GM18951 (cell line): ENCODE measurements around the gene SEC23B.
"Not testable (repeated sequence)": the region's sequence is repeated elsewhere in the genome, so short reads cannot be mapped to it uniquely, and the experiment has no call there.

ENCODE experiments used
- POLR2A ChIP-seq: IDR thresholded peaks from 4 replicates; pipeline ENCODE4 v1.6.1; 2011; ENCODE audit warnings: mild to moderate bottlenecking; ENCODE audit not compliant: insufficient read length, insufficient read depth; ENCODE audit errors: extremely low read depth
- in situ Hi-C: fragments of 300-500 bp; cut with MboI; formaldehyde crosslinking; loops from one replicate; pipeline ENCODE4 v1.12.0; 2022; ENCODE audit warnings: low sequenced_read_pairs, mixed read lengths, inconsistent platforms; ENCODE audit not compliant: unreplicated experiment

SEC23B gene

DNA sequence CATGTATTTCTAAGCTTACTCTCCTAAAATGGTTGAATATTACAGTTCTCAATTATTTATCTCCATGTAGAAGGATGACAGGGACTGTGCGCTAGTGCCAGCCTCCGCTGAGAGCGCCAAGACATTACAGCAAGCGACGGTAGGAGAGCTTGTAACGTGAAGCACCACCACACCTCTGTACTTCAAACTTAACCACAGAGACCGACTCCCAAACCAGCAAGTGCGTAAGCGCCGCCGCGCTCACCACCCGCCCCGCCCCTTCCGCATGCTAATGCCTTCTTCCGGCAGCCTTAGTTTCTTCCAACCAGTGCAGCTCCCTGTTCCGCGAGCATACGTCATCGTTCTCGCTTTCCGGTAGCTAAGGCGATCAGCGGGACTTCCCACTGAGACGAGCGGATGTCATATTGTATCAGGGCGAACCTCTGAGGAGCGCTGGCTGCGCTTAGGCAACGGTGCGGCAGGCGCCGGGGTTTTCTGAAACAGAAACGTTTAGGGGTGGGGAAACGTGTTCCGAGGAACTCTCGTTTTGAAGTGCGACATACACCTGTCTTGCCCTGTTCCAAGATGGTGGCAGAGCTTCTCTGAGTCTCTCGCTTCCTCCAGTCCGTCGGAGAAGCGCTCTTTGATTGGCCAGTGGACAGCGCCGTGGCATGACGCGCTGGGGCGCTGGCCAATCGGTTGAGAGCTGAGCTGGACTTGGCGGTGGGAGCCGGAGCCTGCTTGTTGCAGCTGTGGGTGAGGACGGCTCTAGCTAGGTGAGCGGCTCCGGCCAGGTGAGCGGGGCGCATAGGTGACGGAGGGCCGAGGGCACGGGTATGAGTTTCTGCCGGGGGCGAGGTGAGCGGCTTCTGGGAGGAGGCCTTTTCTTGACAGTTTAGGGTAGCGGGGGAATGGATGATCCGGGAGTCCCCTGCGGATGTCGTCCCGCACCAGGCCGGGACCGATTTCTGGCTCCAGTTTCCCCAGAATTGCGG, at the start of gene SEC23B:
SEC23B (plus strand) TSS at position 723 of the 974 bp plus-strand sequence. CDS start 2,896 bp downstream, outside the sequence.
- peak; percentile 84 for TF ChIP-seq POLR2A
- in situ Hi-C loops, result no loop called here

GRCh38 chr20:18465536-18466200, 42.1 kb upstream of the SEC23B start:
- in situ Hi-C loops, result no loop called here
- TF ChIP-seq POLR2A, result no peak

DNA sequence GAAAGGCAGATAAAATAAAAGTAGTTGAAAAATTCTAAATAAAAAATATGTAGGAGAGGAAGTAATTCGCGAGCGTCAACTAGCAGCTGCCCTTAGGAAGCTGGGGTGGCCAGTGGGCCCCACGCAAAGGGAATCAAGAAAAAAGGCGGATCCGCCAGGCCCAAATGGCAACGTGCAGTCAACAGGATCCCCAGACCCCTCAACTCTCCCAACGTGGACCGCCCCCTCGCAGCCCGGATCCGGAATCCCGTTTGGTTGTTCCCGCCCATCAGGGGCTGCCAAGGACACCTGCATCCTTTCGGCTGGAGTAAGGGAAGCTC, 41.2 kb upstream of the SEC23B start:
- in situ Hi-C loops, result no loop called here
- peak; percentile 49 for TF ChIP-seq POLR2A

- peak; percentile 60 for TF ChIP-seq POLR2A
- in situ Hi-C loops, result no loop called here
Measured at GRCh38 chr20:18466894-18467730, 40.6 kb upstream of the SEC23B start, which contains the start of the genes DZANK1 and POLR3F. Gene DZANK1 (minus strand): TSS chr20:18467030. CDS start chr20:18465358, 1,672 bp downstream. Gene POLR3F (plus strand): TSS chr20:18467390. CDS start chr20:18467507, 117 bp downstream.

GRCh38 chr20:18477218-18477617, 30.5 kb upstream of the SEC23B start:
- no peak for TF ChIP-seq POLR2A
- in situ Hi-C loops, result no loop called here

DNA sequence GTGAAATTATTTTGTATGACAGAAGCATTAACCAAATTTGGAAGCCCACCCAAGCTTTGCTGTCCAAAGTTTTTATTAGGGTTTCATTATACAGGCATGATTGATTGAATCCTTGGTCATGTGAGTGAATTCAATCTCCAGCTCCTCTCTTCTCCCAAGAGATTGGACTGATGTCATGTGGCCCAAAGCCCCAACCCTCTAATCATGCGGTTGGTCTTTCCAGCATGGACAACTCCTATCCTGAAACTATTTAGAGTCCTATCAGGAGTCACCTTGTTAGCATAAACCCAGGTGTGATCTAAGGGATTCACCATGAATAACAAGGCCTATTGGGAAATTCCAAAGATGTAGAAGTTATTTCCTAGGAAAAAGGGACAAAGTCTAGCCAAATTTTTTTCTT, 29.9 kb upstream of the SEC23B start:
- no peak for TF ChIP-seq POLR2A
- in situ Hi-C loops, result no loop called here

GRCh38 chr20:18481596-18481995, 26.1 kb upstream of the SEC23B start:
- in situ Hi-C loops, result no loop called here
- no peak for TF ChIP-seq POLR2A

- TF ChIP-seq POLR2A, result no peak
- in situ Hi-C loops, result no loop called here
Measured at GRCh38 chr20:18488301-18488700, 19.4 kb upstream of the SEC23B start.

- in situ Hi-C loops, result no loop called here
- TF ChIP-seq POLR2A, result no peak
Measured at GRCh38 chr20:18496042-18496441, 11.7 kb upstream of the SEC23B start.

DNA sequence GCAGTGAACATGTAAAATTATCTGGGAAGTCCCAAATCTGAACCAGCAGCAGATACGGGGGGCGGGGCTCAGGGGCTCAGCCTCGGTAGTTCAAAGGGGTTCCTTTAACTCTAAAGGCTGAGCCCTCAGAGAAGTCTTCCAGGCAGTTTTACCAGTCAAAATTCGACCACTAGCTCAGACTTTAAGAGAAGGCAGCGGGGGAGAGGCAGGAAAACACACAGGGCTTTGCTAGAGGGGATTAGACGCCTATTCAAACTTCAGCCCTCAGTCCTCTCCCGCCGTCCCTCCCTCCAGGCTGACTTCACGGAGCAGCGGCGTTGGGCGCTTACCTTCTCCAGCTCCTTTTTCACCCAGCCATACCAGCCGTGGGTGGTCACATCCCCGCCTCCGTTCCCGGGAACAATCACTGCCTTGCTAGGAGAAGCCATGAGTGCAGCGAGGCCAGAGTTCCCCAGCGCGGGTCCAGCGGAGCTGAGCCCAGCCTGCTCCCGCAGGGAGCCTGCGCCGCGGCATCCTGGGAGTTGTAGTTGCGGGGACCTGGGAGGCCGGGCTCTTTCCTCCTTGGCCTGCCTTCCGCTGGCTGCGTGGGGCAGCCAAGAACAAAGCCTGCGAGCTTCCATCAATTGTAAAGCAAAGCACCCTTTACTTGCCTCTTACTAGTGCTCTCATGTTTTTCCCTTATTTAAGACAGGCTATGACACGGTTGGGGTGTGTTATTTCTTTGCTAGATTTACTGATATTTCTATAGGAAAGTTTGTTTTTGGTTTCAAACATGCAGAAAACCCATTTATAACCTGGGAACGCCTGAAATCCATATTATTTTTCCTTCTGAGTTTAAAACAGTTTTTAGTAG, 10.8 kb upstream of the SEC23B start, which contains the start of gene RBBP9:
RBBP9 (minus strand) TSS at position 486 of the 853 bp plus-strand sequence; CDS start at position 428, 58 bp downstream.
- in situ Hi-C loops, result no loop called here
- TF ChIP-seq POLR2A, result peak; percentile 68

DNA sequence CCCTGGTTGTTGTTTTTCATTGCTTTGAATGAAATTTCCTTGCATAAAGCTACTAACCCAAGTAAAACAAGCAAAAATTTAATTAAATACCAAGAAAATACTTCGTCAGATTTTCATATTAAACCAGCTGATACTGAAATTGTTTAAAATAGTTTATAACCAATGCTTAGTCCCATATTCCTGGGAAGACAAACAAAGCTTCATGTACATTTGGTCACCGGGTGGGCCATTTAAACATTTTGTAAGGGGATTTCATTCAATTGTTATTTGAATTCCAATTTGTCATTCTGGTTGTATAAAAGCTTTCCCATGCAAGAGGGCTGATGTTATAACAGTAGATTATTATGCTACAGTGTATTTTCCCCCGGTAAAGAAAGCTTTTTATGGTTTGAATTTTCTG, 10.1 kb upstream of the SEC23B start:
- in situ Hi-C loops, result no loop called here
- no peak for TF ChIP-seq POLR2A

GRCh38 chr20:18501672-18502071, 6.1 kb upstream of the SEC23B start:
- in situ Hi-C loops, result not testable (repeated sequence)

DNA sequence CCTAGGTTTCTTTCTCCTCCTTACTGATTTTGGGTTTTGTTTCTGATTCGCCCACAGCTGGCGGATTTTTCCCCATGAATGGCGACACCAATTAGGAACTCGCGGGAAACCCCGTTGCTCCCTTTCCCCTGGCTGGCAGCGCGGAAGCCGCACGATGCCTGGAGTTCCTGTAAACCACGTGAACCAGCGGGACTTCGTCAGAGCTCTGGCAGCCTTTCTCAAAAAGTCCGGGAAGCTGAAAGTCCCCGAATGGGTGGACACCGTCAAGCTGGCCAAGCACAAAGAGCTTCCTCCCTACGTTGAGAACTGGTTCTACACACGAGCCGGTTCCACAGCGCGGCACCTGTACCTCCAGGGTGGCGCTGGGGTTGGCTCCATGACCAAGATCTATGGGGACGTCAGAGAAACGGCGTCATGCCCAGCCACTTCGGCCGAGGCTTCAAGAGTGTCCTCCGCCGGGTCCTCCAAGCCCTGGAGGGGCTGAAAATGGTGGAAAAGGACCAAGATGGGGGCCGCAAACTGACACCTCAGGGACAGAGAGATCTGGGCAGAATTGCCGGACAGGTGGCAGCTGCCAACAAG, 3.2 kb upstream of the SEC23B start:
- TF ChIP-seq POLR2A, result no peak
- in situ Hi-C loops, result no loop called here
